ENCODE measurements around the gene FNBP1L. TPM values are rescaled to one million over a fixed set of nuclear protein-coding genes. Genes with fewer than 3 reads are reported as not detected.

Gene FNBP1L
- total RNA-seq, 6 experiments from 2014 or later: 1.0 to 6.2 (median 1.2) TPM

- Mint-ChIP-seq H3K4me1 (ENCODE audit: low read depth) (no peaks in the 10 kb centered on the region), H3K27me3 (ENCODE audit: insufficient read depth) (peaks cover 21% of the 10 kb centered on the region; the same call in 1 of the 2 replicates), H3K4me3 (no peak overlapping the region), H3K36me3 (ENCODE audit: low read depth) (no peaks in the 10 kb centered on the region), H3K9me3 (no peaks in the 10 kb centered on the region), H3K27ac (no peak overlapping the region)
- peak; percentile 43; the same call in 1 of the 2 replicates for TF ChIP-seq CTCF (IDR thresholded peaks at IDR 0.05)
- DNase-seq: no peak
These were observed 14.4 kb upstream of the FNBP1L start for GRCh38 chr1:93433407-93433961.

GRCh38 chr1:93434088-93434487 lies 13.8 kb upstream of the FNBP1L start:
- no peak for DNase-seq
- H3K27ac Mint-ChIP-seq: no peak overlapping the region
- H3K4me3 Mint-ChIP-seq: no peak overlapping the region
- no peaks in the 10 kb centered on the region for H3K9me3 Mint-ChIP-seq
- TF ChIP-seq CTCF (IDR thresholded peaks at IDR 0.05): no peak
- no peaks in the 10 kb centered on the region for H3K4me1 Mint-ChIP-seq (ENCODE audit: low read depth)
- no peaks in the 10 kb centered on the region for H3K36me3 Mint-ChIP-seq (ENCODE audit: low read depth)
- peaks cover 19% of the 10 kb centered on the region; the same call in 1 of the 2 replicates for H3K27me3 Mint-ChIP-seq (ENCODE audit: insufficient read depth)

DNA sequence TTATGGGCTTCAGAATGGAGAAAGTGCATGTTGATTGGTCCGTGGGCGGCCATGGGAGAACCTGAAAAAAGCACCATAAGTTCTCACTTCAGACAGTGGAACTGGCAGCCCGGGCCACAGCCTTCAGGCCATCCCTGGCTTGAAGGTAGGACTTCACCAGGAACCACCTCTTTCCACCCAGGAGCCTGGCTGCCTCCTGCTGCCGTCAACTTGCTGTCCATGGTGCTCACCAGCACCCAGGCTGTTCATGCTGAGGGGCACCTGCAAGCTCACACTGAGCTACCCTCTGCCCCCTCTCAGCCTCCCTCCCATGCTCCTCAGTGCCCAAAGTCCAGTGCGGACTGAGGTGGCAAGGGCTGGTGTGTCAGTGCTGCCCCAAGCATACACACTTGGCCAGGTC lies 12.9 kb upstream of the FNBP1L start:
- DNase-seq: no peak
- H3K9me3 Mint-ChIP-seq: no peaks in the 10 kb centered on the region
- no peak overlapping the region for H3K4me3 Mint-ChIP-seq
- H3K27me3 Mint-ChIP-seq (ENCODE audit: insufficient read depth): peaks cover 17% of the 10 kb centered on the region; the same call in 1 of the 2 replicates
- TF ChIP-seq CTCF (IDR thresholded peaks at IDR 0.05): no peak
- no peaks in the 10 kb centered on the region for H3K4me1 Mint-ChIP-seq (ENCODE audit: low read depth)
- H3K27ac Mint-ChIP-seq: no peak overlapping the region
- H3K36me3 Mint-ChIP-seq (ENCODE audit: low read depth): no peaks in the 10 kb centered on the region

GRCh38 chr1:93435443-93435842 lies 12.5 kb upstream of the FNBP1L start:
- H3K9me3 Mint-ChIP-seq: no peaks in the 10 kb centered on the region
- H3K36me3 Mint-ChIP-seq (ENCODE audit: low read depth): no peaks in the 10 kb centered on the region
- H3K4me1 Mint-ChIP-seq (ENCODE audit: low read depth): no peaks in the 10 kb centered on the region
- H3K27me3 Mint-ChIP-seq (ENCODE audit: insufficient read depth): peaks cover 16% of the 10 kb centered on the region; the same call in 1 of the 2 replicates
- no peak for DNase-seq
- no peak overlapping the region for H3K27ac Mint-ChIP-seq
- H3K4me3 Mint-ChIP-seq: no peak overlapping the region
- TF ChIP-seq CTCF (IDR thresholded peaks at IDR 0.05): no peak

- no peak overlapping the region for H3K27ac Mint-ChIP-seq
- H3K36me3 Mint-ChIP-seq (ENCODE audit: low read depth): no peaks in the 10 kb centered on the region
- no peaks in the 10 kb centered on the region for H3K4me1 Mint-ChIP-seq (ENCODE audit: low read depth)
- no peak for DNase-seq
- 0 out of 2 replicates have a peak, but pooled peaks cover 13% of the 10 kb centered on the region for H3K27me3 Mint-ChIP-seq (ENCODE audit: insufficient read depth)
- TF ChIP-seq CTCF (IDR thresholded peaks at IDR 0.05): no peak
- no peak overlapping the region for H3K4me3 Mint-ChIP-seq
- H3K9me3 Mint-ChIP-seq: no peaks in the 10 kb centered on the region
These were observed 11.4 kb upstream of the FNBP1L start for GRCh38 chr1:93436496-93436895.

Measured in HFFc6 (cell line).